ENCODE measurements around the gene MRPL53. TPM values are rescaled to one million over a fixed set of nuclear protein-coding genes. Genes with fewer than 3 reads are reported as not detected.

Gene MRPL53
- polyA plus RNA-seq (2011; rRNA removed) (25.9 and 32.8 TPM in 2 replicates), polyA minus RNA-seq (2011; rRNA and poly(A)+ RNA removed) (15.9 and 20.3 TPM in 2 replicates)

DNA sequence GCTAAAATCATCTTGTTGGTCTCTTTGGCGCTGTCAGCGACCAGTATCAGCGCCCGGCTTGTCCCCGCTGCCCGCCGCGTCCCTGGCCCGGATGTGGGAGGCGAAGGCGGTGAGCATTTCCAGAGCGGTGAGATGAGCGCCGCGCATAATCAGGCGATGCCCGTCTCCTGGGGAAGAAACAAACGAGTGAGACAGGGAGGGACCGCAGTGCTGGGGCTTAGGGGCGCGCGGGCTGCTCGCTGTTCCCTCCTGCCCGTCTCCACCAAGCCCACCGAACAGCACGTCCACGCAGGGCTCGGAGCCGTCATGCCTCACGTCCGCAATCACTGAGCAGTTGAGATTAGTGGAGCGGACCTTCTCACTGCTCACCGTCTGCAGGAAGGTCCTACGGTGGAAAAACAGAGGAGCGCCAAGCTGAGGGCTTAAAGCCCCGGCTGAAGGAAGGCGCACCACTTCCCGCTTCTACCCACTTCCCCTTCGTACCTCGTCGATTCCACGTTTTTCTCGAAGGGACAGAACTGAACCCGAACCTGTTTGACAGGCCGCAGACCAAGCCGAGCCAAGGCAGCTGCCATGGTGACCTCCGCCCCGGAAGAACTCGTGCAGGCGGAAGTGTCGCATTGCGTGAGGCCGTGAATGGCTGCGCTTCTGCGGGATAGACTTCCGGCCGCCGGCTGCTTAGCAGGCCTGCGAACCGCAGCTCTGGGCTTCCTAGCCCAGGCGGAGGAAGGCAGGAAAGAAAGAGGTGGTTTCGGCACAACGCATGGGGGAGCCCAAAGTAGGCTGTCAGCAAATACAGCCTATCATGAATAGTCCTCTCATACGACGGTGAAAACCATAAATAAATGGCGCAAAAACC, at the start of gene MRPL53:
Gene MRPL53 (minus strand): TSS at position 595 of the 859 bp plus-strand sequence. CDS start 20 bp downstream, at position 575.
- peak; percentile 83 for DNase-seq (ENCODE audit: low read depth, low spot score)
- TF ChIP-seq, protein P1, sequence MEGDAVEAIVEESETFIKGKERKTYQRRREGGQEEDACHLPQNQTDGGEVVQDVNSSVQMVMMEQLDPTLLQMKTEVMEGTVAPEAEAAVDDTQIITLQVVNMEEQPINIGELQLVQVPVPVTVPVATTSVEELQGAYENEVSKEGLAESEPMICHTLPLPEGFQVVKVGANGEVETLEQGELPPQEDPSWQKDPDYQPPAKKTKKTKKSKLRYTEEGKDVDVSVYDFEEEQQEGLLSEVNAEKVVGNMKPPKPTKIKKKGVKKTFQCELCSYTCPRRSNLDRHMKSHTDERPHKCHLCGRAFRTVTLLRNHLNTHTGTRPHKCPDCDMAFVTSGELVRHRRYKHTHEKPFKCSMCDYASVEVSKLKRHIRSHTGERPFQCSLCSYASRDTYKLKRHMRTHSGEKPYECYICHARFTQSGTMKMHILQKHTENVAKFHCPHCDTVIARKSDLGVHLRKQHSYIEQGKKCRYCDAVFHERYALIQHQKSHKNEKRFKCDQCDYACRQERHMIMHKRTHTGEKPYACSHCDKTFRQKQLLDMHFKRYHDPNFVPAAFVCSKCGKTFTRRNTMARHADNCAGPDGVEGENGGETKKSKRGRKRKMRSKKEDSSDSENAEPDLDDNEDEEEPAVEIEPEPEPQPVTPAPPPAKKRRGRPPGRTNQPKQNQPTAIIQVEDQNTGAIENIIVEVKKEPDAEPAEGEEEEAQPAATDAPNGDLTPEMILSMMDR (IDR thresholded peaks at IDR 0.05; ENCODE audit: low read depth, low read length), result no peak
- Histone ChIP-seq H3K4me3 (ENCODE audit: low read depth, low read length) (peak within 1 kb of the TSS; percentile 89), H3K27me3 (ENCODE audit: control insufficient read depth, insufficient read depth, low read length) (no peaks in the 10 kb centered on the region), H3K9me3 (ENCODE audit: control insufficient read depth, insufficient read depth, low read length) (no peaks in the 10 kb centered on the region; the same call in 1 of the 2 replicates), H3K27ac (ENCODE audit: low read depth, low read length) (peak within 1 kb of the TSS; percentile 89)
- ChIA-PET CTCF (interaction anchor here (0.9 to 1.4 kb wide), 3 partner anchors 11 to 12 kb away, joined by 3 to 6 read pairs (median 5); partner anchors contain the start of genes CCDC142 and TTC31), POLR2A (interaction anchor here (0.8 to 2.9 kb wide), 4 partner anchors 10 to 32 kb away, joined by 3 to 13 read pairs (median 11); partner anchors contain the start of genes CCDC142, INO80B, TTC31 and WBP1)

DNA sequence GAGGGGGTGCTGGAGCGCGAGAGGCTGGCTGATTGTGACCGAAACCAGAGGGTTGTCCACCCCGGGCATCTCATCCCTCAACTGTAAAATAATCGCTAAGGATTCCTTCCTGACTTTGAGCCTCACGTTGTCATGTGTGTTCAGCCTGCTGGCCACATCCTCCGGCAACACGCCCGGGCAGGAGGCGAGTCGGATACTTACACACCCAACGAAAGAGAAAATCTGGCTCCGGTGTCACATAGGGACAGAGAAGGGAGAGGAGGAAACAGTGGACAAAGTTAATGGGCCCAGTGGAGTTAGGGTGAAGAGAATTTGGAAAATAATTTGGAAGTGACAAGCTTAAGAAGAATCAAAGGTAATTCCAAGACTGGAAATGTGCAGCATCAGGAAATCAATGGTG, 44.2 kb upstream of the MRPL53 start:
- H3K4me3 ChIP-seq (ENCODE audit: low read depth, low read length), result no peak overlapping the region
- POLR2A ChIA-PET, result no interaction called here
- peaks cover 85% of the 10 kb centered on the region for H3K27me3 ChIP-seq (ENCODE audit: control insufficient read depth, insufficient read depth, low read length)
- TF ChIP-seq, protein P1 (IDR thresholded peaks at IDR 0.05; ENCODE audit: low read depth, low read length), result no peak
- CTCF ChIA-PET, result no interaction called here
- DNase-seq (ENCODE audit: low read depth, low spot score), result no peak
- no peak overlapping the region for H3K27ac ChIP-seq (ENCODE audit: low read depth, low read length)
- peaks cover 18% of the 10 kb centered on the region; the same call in 1 of the 2 replicates for H3K9me3 ChIP-seq (ENCODE audit: control insufficient read depth, insufficient read depth, low read length)

DNA sequence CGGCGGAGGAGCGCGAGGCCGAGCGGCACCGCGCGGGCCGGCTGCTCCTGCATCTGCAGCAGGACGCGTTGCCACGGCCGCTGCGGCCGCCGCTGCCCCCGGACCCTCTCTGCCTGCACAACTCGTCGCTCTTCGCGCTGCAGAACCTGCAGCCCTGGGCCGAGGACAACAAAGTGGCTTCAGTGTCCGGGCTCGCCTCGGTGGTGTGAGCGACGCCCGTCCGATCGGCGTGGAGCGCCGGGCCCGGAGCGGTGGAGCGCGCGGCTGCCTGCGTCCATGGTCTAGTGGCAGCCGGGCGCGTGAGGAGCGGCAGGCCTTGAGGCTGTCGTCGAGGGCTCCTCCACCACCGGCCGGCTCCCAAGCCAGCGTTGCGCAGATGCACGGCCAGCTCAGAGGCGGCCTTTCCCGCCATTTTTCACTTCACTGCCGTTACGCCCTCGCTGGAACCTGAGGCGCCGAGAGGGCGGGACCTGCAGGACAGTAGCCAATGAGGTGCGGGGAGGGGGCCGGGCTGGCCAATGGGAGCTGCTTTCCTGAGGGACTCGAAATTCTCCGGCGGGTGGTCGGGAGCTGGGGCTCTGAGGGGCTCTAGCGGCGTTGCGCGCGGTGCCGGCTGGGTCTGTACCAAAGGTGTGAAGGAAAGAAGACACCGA, 43.6 kb upstream of the MRPL53 start:
- DNase-seq (ENCODE audit: low read depth, low spot score), result no peak
- peaks cover 89% of the 10 kb centered on the region for H3K27me3 ChIP-seq (ENCODE audit: control insufficient read depth, insufficient read depth, low read length)
- H3K9me3 ChIP-seq (ENCODE audit: control insufficient read depth, insufficient read depth, low read length), result peaks cover 18% of the 10 kb centered on the region; the same call in 1 of the 2 replicates
- TF ChIP-seq, protein P1 (IDR thresholded peaks at IDR 0.05; ENCODE audit: low read depth, low read length), result no peak
- ChIA-PET CTCF (no interaction called here), POLR2A (no interaction called here)
- no peak overlapping the region for H3K27ac ChIP-seq (ENCODE audit: low read depth, low read length)
- peak overlapping the region; percentile 7; the same call in 1 of the 2 replicates for H3K4me3 ChIP-seq (ENCODE audit: low read depth, low read length)

DNA sequence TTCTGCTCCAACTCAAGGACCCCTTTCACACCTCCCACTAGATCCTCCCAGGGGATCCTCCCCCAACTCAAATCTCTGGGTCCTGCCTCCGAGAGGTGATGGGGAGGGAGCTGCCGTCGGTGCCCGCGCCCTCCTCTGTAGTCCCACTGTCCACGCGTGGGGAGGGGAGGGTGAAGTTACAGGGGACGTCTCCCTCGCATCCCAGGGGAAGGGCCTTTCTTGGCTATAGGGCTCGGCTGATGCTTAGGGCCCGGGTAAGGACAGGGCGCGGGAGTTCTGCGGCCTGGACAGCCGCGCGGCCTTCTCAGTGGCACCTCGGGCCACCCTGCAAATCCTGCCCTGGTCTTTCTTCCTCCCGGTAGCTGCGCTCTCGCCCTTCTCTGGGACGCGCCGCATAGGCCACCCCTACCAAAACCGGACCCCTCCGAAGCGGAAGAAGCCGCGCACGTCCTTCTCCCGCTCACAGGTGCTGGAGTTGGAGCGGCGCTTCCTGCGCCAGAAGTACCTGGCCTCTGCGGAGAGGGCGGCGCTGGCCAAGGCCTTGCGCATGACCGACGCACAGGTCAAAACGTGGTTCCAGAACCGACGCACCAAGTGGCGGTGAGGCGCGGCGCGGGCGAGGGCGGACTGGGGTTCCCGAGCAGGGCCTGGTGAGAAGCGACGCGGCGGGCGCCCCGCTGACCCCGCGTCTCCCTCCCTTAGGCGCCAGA, 42.9 kb upstream of the MRPL53 start:
- peaks cover 89% of the 10 kb centered on the region for H3K27me3 ChIP-seq (ENCODE audit: control insufficient read depth, insufficient read depth, low read length)
- no peak overlapping the region for H3K27ac ChIP-seq (ENCODE audit: low read depth, low read length)

More for the DNA sequence above, 42.9 kb upstream of the MRPL53 start:
- DNase-seq (ENCODE audit: low read depth, low spot score), result no peak
- peaks cover 18% of the 10 kb centered on the region; the same call in 1 of the 2 replicates for H3K9me3 ChIP-seq (ENCODE audit: control insufficient read depth, insufficient read depth, low read length)
- H3K4me3 ChIP-seq (ENCODE audit: low read depth, low read length), result no peak overlapping the region
- ChIA-PET POLR2A (no interaction called here), CTCF (no interaction called here)
- TF ChIP-seq, protein P1 (IDR thresholded peaks at IDR 0.05; ENCODE audit: low read depth, low read length), result no peak

Measured in AG04450 (cell line).